HG03135 (cell line): ENCODE data around the gene FAM156A.
"Not testable (repeated sequence)": the region's sequence is repeated elsewhere in the genome, so short reads cannot be mapped to it uniquely, and the experiment has no call there.

Source experiments
- ATAC-seq: cut with Tn5 transposase; IDR thresholded peaks from one replicate; pipeline ENCODE4 v1.9.1; 2021; ENCODE audit warnings: mild to moderate bottlenecking, moderate library complexity; ENCODE audit not compliant: unreplicated experiment

Gene FAM156A, protein sequence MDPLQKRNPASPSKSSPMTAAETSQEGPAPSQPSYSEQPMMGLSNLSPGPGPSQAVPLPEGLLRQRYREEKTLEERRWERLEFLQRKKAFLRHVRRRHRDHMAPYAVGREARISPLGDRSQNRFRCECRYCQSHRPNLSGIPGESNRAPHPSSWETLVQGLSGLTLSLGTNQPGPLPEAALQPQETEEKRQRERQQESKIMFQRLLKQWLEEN

DNA sequence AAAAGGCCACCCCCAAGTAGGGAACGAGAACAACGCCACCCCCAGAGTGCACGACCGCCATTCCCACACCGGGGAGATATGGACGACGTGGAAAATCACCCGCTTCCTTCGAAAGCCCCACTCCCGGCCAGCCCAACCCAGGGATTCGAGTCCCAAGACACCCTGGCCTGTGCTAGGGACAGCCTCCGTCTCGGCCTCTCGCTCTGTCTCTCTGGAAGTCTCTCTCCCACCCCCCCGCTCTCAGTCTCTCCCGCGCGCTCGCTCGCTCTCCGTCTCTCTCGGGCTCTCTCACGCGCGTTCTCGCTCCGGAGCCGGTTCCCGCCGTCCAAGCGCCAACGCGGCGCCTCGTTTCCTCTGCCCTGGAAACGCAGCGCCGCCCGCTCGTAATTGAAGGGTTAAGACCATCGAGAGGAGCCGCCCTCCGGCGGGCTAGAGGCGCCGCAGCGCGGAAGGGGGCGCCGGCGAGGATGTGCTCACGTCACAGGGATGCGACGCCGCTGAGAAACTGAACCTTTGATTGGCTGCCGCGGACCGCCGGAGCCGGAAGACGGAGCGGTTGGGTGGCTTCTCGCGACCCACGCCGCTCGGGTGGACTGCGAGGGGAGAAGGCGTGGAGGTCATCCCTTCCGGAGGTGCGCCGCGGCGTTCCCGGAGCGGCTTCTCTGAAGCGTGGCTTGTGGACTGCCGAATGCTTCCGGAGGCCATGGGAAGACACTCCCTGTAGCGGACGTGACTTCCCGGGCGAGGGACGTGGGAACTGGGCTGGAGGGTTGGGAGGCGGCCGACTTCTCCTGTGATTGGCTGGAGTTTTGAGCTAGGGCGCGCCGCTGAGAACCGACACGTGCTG lies at the start of gene FAM156A:
FAM156A (minus strand) TSS at position 406 of the 847 bp plus-strand sequence. CDS start 9,930 bp downstream, outside the sequence.
- ATAC-seq: peak; percentile 81

DNA sequence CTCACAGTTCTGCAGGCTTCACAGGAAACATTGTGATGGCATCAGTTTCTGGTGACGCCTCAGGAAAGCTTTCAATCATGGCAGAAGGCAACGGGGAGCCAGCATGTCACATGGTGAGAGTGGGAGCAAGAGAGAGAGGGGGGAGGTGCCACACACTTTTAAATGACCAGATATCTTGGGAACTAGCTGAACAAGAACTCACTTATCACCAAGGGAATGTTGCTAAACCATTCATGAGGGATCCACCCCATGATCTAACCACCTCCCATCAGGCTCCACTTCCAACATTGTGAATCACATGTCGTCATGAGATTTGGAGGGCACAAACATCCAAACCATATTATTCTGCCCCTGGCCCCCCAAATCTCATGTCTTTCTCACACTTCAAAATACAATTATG lies 47.0 kb upstream of the FAM156A start:
- no peak for ATAC-seq

DNA sequence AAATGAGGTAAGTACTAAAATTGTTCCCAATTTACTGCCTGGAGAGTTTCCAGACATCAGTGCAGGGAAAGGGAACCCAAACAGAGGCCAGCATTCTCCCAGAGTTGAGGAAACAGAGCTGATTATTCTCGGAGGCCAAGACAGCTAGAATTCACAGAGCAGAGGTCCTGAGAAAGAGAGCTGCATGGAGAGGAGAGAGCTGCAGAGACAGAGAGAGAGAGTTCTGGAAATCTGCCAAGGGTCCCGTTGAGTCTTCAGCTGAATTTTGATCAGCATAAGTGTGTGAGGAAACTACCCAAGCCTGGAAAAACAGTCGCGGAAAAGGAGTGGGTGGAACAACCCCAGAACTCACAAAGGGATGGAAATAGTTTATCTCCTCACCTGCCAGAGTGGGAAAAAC lies 46.5 kb upstream of the FAM156A start:
- no peak for ATAC-seq

DNA sequence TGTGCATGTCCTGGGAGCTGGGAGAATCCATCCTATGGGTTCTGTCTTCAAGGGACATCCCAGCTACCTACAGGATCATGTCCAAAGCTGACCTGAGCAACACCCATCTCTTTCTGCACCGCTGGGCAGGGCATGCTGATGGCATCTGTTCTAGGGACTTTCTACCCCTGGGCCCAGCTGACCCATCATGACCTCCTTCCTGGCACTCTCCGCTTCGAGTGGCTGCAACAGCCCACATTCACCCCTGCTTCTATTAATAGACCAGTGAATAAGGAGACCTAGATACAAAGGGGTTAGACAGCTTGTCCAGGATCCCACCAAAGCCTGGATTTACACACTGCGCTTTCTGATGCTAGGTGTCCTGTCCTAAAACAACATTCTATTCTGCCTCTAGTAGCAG lies 45.7 kb upstream of the FAM156A start:
- no peak for ATAC-seq

DNA sequence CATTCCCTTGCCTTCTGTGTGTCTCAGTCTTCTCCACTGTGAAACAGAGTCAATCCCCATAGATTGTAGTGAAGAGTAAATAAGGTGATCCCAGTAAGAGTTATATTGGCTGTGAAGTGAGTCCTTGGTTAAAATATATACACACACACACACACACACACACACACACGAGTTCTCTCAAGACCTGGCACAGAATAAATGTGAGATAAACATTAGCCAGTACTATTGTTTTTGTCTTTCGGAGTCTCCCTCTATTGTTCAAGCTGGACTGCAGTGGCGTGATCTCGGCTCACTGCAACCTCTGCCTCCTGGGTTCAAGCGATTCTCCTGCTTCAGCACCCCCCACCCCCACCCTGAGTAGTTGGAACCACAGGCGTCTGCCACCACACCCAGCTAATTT lies 44.8 kb upstream of the FAM156A start:
- ATAC-seq: no peak

DNA sequence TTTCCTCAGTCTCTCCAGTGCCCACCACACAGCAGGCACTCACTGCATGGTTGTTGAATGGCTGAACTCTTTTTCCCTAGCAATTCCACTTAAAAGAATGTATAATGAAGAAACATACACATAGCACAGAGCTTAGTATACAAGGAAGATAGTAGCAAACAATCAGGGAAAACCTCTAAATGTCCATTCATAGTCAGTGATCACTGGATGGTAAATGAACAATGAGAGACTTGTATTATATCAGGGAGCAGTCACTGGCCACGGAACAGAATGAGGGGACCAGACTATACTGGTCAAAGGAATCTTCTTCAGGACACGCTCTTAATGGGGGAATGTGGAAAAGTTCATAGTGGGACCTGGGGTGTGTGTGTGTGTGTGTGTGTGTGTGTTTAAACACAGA lies 43.6 kb upstream of the FAM156A start:
- no peak for ATAC-seq

DNA sequence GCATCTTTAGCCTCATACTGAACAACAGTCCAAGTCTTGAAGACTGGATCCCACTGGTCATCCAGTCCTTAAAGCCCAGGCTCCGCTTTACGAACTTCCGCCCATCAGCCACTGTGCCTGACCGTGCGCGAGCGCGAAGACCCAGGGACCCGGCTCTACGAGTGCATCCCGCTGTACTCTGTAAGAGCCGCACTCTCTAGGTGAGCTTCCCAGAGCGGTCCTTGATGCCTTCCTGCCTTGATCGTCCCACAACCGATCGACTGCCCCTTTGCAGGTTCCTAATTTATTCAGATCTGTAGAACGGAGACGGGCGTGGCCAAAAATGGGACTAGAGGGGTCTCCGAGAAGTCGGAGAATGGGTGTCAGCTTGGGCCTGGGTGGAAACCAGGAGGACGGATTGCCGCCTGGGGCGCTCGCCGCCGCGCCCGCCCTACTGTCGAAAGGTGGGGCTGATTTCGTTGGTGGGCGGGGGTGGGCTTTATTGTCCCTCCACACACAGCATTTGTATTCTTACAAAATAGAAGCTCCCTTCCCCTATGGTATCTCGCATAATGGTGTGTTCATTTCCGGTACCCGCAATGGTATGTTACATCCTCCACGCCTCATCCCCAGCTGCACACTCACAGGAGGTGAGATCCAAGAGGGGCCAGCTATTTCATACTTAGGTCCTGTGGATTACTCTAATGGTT lies 42.3 kb upstream of the FAM156A start:
- no peak for ATAC-seq

DNA sequence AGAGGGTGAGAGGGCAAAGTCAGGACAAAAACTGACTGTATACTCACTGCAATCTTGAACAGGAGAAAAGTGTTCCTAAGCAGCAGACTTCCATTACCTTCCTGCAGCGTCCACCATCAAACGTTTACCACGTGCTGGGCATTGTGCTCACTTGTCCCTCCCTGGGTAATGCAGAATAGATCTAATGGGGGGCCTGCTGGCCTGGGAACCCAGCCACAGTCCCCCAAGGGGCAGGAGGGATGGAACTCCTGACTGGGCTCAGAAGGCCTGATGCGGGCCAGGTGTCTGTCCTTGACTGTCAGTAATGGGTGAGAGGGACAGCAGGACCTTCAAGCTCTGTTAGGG lies 37.6 kb upstream of the FAM156A start:
- ATAC-seq: no peak

DNA sequence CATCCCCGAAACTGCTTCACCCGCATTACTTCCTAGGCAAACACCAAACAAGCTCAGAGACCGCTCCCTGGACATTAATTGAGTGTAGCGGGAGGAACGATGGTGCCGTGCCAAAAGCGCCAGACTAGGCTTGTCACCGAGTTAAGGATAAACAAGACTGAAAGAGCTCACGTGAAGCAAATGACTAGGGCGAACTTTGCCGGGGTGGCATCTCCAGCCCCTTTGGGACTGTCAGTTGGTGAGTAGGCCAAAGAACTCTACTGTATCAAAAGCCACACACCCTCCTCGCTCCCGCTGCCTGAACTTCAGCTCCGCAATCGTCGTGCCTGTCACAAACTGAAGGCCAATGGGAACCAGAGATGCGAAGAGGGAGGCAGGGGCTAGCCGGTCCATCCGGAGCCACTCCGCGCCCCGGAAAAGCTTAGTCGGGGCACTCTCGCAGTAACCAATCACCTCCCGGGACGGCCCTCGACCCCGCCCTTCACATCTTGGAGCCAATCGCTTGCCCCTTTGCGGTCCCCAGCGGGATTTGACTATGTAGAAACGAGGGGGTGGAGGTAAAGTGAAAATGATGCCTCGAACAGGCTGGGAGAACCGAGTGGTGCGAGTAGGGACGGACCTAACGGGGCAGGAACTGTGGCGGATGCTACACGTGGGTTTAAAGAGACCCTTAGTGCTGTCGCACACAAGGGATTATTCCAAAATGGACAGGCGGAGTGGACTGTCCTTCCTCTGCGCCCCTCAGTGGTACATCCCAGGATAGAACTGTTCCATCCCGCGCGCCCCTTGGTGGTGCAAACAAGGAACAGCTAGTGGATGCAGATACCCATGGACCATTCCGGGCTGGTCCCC lies 37.0 kb upstream of the FAM156A start:
- ATAC-seq: peak; percentile 97

DNA sequence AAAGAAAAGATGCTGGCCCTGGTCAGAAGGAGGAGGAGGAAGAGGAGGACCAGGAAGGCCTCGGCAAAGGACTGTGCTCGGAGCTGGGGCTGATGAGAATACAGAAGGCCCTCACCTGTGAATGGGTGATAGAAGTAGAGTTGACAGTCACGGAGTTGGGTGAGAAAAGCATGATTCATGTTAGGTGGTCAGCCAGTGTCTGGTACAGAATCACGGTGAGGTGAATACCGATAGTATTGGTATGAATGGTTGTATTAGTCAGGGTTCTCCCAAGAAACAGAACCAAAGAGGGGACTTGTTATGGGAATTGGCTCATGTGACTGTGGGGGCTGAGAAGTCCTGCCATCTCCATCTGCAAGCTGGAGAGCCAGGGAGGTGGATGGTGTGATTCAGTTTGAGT lies 32.5 kb upstream of the FAM156A start:
- no peak for ATAC-seq

DNA sequence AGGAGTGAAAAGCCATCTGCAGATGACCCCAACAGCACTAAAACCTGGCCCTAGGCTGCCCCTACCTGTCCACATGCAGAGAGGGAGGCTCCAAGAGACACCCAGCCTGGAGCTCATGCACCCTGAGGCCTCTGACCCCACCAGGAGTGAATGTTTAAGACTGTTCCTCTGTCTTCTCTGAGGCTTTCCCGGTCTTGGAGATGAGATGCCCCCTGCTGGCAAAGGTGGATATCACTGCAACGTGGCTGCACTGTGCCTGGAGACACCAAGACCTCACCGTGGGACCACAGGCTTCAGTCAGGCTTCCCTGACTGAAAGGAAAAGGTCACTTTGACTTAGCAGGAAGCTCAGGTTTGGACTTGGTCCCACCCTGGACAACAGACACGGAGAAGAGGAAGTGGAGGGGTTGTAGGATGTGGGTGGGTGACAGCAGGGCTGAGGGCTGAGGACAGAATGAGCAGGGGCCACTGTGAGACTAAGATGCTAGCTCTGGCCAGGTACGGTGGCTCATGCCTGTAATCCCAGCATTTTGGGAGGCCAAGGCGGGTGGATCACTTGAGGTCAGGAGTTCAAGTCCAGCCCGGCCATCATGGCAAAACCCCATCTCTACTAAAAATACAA lies 31.8 kb upstream of the FAM156A start:
- peak; percentile 76 for ATAC-seq

DNA sequence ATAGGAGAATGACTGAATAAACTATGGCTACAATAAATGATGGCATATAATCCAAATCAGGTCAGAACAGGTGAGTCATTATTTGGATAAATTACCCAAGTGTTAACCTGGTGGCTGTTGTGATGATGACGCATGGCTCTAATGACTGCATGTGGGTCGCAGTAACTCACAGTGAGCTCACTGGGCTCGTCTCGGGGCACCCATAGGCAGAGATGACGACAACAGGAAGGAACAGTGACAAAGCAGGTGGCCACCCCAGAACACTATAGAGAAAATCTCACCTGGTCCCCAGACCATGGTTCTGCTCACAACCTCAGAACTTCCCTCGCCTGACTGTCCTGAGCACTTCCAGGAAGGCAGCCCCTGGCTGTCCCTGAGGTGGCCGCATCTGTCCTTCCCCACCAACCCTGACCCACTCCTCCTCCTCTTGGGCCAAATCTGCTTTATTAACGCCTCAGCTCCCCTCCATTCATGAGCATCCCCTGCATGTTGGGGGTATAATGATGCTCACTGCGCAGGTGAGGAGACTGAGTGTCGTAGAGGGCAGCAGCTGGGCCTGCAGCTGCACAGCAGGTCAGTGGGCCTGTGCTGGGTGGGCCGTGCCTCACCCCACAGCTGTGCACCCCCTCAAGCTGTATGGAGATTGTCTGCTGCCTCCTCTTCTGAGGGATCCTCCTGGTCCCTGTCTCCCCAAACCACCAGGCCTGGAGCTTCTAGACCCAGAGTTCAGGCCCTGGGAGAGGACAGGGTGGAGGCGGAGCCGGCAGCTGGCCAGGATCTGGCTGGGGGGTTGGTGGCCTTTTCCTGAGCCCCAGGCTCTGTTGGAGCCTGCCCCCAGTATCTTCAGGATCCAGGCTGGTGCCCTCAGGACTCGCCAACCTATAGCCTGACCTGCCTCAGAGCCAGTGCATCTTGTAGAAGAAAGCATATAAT lies 30.9 kb upstream of the FAM156A start:
- ATAC-seq: no peak

DNA sequence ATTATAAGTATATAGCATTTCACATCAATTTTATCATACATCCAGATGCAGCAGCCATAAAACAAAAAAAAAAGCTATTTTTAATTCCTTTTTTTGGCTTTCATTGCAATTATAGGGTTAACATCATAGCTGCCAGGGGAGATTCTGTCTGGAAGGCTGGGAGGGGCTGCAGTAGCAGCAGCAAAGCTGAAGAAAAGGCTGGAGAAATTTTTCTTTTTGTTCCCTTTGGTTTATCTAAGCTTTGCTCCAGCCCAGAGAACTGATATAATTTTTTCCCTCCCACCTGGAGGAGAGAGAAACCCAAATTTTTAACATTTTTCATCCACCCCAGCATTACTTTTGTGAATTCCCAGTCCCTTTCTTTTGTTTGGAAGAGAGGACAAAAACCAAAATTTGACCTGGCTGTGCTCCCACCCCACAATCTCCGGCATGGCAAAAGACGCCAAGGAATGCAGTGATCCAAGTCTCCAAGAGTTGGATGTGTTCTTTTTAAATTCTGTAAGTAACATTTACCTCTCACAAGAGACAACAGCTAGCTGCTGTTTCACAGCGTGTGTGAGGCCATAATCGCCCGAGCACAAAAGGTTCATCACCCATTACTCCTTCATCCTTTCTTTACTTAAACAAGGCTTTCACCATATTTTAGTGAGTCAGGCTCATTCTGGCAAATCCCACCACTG lies 25.1 kb upstream of the FAM156A start:
- ATAC-seq: no peak

DNA sequence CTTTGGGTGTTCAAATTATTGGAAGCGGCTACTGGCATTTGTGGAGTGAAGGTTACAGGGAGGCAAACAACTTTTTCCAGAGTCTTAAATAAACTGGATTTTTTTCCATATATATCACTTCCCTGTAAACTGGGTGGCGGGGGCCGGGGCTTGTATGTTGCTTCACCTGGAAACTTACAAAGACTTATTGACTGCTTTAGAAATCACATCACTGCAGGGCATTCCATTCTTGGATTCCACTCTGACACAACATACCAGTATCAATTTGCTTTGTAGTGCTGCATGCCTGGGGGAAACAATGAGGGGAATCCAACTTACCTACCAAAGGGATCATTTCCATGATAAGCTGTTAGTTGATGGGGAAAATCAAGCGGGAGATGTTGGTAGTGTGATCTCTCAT lies 21.7 kb upstream of the FAM156A start:
- no peak for ATAC-seq

DNA sequence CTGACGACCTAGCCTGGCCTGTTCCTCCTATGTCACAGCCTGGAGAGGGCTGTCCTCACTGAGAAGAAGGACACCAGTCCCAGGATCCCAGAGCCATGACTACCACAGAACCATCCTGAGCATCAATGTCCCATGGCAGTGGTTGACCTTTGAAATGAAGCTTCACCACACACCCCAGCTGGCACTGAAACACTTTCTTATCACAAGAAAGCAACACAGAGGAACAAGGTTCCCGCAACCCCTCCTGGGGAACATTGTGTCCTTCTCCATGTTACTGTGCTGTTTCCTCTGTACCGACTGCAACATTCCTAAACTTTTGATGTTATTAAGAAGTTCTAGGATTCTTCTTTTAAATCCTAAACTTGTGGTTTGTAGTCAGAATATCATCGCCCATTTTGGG lies 21.2 kb upstream of the FAM156A start:
- no peak for ATAC-seq

DNA sequence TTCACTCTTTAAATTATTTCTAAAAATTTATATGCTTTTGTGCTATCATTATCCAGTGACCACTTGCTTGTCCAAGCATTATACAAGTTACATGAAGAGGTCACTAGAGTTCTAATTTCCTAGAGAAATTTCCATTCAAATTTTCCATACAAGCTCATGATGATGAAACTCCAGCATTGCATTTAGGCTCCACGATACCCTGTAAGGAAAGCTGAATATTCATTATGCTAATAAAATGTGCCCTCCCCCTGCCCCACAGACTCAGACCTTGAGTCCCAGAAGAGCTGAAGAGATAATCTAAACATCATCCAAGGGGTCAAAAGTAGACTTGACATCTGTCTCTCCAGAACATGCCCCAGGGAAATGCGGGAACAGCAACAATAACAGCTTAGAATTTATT lies 19.6 kb upstream of the FAM156A start:
- no peak for ATAC-seq

DNA sequence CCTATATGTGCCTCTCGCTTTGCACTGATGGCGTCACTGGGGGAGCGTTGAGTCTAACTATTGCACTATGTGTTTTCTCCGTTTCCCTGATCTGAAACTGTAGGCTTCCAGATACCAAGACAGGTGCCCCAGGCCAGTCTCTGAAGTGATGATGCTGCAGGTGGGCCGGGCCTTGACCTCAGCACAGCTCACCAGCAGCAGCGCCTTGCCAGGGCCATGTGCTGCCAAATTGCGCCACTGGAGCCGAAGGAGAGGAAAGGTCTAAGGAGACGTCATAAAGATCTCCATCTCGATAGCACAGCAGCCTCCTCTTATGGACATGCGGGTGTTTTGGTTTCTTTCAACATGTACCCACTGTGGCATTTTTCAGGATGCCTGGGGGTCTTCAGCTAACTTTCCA lies 17.3 kb upstream of the FAM156A start:
- not testable (repeated sequence) for ATAC-seq

DNA sequence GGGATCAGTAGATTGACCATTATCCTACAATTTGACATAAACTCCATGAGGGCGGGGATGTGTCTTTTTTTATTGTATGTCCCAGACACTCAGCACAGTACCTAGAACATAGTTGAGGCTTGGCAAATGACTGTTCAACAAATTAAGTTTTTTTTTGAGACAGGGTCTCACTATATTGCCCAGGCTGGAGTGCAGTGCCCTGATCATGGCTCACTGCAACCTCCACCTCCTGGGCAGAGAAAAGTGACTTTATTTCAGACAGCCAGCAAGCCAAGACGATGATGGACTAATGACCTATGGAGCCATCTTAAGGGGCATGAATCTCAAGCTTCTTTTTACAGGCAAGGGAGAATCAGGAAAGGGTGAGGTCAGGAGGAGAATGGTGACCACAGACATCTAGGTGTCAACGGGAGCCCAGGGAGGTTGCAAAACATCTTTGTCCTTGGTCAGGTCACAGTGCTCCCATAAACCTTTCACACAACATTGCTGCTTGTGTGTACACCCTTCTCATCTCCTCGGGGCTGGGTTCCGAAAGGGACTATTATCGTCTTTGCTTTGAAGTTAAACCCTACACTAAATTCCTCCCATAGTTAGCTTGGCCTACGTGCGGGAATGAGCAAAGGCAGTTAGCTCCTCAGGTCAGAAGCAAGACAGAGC lies 16.1 kb upstream of the FAM156A start:
- ATAC-seq: not testable (repeated sequence)
